Measurements from ENCODE around the gene CEP41. TPM values are rescaled to one million over a fixed set of nuclear protein-coding genes. Genes with fewer than 3 reads are reported as not detected.

The CEP41 gene
- polyA plus RNA-seq, 5 donors = 25.1 to 34.1 (median 31.4) TPM

- DNase-seq = peak; percentile 74 to 79
These were observed 69.8 kb downstream of the CEP41 start for GRCh38 chr7:130371046-130371445.

GRCh38 chr7:130369831-130370550 is 70.8 kb downstream of the CEP41 start:
- no peak for DNase-seq

- DNase-seq = peak in 1 of 2 donors; percentile 45
These were observed 71.6 kb downstream of the CEP41 start for GRCh38 chr7:130369110-130369711.

GRCh38 chr7:130367836-130368746 is 72.7 kb downstream of the CEP41 start:
- no peak for DNase-seq

GRCh38 chr7:130367088-130367755 is 73.6 kb downstream of the CEP41 start:
- DNase-seq = no peak

GRCh38 chr7:130366564-130366963 is 74.3 kb downstream of the CEP41 start:
- no peak for DNase-seq

GRCh38 chr7:130365511-130366441 is 75.0 kb downstream of the CEP41 start:
- no peak for DNase-seq

- DNase-seq = no peak
These were observed 75.7 kb downstream of the CEP41 start for GRCh38 chr7:130365088-130365487.

GRCh38 chr7:130364451-130364850 is 76.4 kb downstream of the CEP41 start:
- no peak for DNase-seq

- no peak for DNase-seq
These were observed 77.6 kb downstream of the CEP41 start for GRCh38 chr7:130363026-130363847.

GRCh38 chr7:130362251-130362816 is 78.5 kb downstream of the CEP41 start:
- no peak for DNase-seq

GRCh38 chr7:130361681-130362080 is 79.1 kb downstream of the CEP41 start:
- DNase-seq = no peak

- DNase-seq = no peak
These were observed 80.3 kb downstream of the CEP41 start for GRCh38 chr7:130360518-130360917.

GRCh38 chr7:130359276-130359857 is 81.4 kb downstream of the CEP41 start:
- DNase-seq = no peak

- no peak for DNase-seq
These were observed 82.3 kb downstream of the CEP41 start for GRCh38 chr7:130358471-130358870.

- DNase-seq = no peak
These were observed 83.8 kb downstream of the CEP41 start for GRCh38 chr7:130356876-130357611.

- peak in 1 of 2 donors; percentile 70 for DNase-seq
These were observed 84.5 kb downstream of the CEP41 start for GRCh38 chr7:130356121-130356875.

- no peak for DNase-seq
These were observed 87.6 kb downstream of the CEP41 start for GRCh38 chr7:130353196-130353595.
